Measurements from ENCODE around the gene NCK2.

NCK2 gene

DNA sequence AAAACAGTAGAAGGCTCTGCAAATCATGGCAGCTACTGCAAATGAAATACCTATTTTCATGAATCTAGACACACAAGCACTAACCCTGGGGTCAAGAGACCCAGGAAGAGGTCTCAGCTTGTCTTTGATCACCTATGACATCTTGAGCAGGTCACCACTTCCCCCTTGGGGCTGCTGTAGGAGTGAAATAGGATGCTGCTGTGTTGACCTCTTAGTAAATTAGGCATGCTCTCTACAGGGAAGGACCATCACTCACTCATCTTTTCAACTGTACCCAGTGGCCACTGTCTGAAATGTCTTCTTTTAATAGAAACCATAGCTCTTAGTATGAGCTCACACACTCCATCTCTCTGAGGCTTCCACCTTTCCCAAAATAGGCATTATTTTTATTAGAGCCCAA lies 83.8 kb downstream of the NCK2 start:
- no peak overlapping the region for H3K9ac ChIP-seq (ENCODE audit: low read depth, low read length)
- H3K4me1 ChIP-seq (ENCODE audit: control insufficient read depth, insufficient read depth, low read length), result peaks cover 11% of the 10 kb centered on the region
- H3K4me2 ChIP-seq (ENCODE audit: low read length), result no peak overlapping the region
- no peaks in the 10 kb centered on the region for H3K9me3 ChIP-seq (replicated peaks; ENCODE audit: low read length)
- no peaks in the 10 kb centered on the region for H3K36me3 ChIP-seq (ENCODE audit: insufficient read depth, low read length)
- H3K4me3 ChIP-seq (ENCODE audit: low read length), result no peak overlapping the region
- no peaks in the 10 kb centered on the region for H3K27me3 ChIP-seq (ENCODE audit: control insufficient read depth, insufficient read depth, low read length)

DNA sequence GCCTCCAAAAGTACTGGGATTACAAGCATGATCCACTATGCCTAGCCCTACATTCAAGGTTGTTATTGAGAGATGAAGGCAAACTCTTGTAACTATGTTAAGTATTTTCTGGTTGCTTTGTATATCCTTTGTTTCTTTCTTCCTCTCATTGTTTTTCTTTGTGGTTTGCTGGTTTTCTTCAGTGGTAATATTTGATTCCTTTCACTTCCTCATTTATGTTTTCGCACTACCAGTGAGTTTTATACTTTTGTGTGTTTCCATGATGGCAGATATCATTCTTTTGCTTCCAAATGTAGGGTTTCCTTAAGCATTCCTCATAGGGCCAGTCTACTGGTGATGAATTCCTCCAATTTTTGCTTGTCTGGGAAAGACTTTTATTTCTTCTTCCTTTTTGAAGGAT lies 90.2 kb downstream of the NCK2 start:
- no peak overlapping the region for H3K4me3 ChIP-seq (ENCODE audit: low read length)

DNA sequence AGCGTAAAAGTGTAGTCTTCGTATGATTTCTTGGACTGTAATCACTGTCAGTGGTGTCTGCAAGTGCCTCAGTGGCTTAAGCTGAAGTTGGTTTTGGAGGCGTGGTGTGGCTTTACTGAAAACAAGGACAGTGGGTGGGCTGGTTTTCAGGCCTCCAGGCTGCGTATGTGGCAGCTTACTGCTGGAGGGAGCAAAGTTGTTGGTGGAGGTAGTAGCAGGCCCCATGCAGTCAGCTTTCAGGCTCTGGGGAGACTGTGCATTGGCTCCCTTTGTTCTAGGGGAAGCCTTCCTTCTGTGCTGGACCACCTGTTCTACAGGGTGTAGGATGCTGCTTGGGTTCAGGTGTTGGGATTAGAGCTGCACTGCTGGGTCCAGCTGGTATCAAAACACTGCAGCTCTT lies 91.6 kb downstream of the NCK2 start:
- Histone ChIP-seq H3K27me3 (ENCODE audit: control insufficient read depth, insufficient read depth, low read length) (no peaks in the 10 kb centered on the region), H3K4me3 (ENCODE audit: low read length) (no peak overlapping the region), H3K4me1 (ENCODE audit: control insufficient read depth, insufficient read depth, low read length) (no peaks in the 10 kb centered on the region), H3K36me3 (ENCODE audit: insufficient read depth, low read length) (no peaks in the 10 kb centered on the region), H3K4me2 (ENCODE audit: low read length) (no peak overlapping the region), H3K9ac (ENCODE audit: low read depth, low read length) (no peak overlapping the region), H3K9me3 (replicated peaks; ENCODE audit: low read length) (no peaks in the 10 kb centered on the region)

More for the DNA sequence above, 90.2 kb downstream of the NCK2 start:
- Histone ChIP-seq H3K4me2 (ENCODE audit: low read length) (no peak overlapping the region), H3K36me3 (ENCODE audit: insufficient read depth, low read length) (no peaks in the 10 kb centered on the region), H3K9ac (ENCODE audit: low read depth, low read length) (no peak overlapping the region), H3K4me1 (ENCODE audit: control insufficient read depth, insufficient read depth, low read length) (no peaks in the 10 kb centered on the region), H3K9me3 (replicated peaks; ENCODE audit: low read length) (no peaks in the 10 kb centered on the region), H3K27me3 (ENCODE audit: control insufficient read depth, insufficient read depth, low read length) (no peaks in the 10 kb centered on the region)

DNA sequence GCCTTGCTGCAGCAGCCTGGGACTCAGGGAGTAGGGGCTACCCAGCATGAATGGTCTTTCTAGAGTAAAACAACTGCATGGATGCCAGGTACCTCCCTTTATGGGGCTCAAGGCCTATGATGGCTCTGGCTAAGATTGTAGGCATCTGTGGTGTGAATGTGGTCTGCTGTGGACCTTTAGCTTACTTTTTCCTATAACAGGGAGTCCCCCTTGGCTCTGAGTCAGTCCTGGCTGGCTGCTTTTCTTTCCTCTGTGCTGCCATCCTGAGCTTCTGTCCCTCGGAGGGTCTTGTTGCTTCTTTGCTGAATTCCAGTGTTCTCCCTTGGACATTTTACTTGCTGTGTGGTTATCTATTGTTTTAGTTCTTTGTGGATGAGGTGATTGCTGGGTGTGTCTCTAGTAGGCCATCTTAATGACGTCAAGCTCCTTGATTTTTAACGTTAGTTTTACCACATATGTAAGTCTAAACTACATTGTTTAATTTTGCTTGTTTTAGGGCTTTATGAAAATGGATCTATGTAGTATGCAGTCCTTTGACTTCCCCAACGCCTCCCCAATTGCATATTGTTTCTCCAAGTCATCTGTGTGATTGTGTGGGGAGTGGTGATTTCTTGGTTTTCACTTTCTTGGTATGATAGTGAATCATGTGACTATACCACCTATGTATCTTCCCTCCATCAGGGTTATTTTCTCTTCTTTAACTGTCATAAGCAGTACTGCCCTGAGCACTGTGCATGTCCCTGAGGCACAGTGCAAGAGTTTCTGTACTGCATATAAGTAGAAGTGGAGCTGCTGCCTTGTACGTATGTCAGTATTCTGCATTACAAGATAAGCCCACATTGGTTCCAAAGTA lies 92.4 kb downstream of the NCK2 start:
- H3K4me1 ChIP-seq (ENCODE audit: control insufficient read depth, insufficient read depth, low read length), result no peaks in the 10 kb centered on the region
- H3K4me2 ChIP-seq (ENCODE audit: low read length), result no peak overlapping the region
- H3K9me3 ChIP-seq (replicated peaks; ENCODE audit: low read length), result no peaks in the 10 kb centered on the region
- no peaks in the 10 kb centered on the region for H3K27me3 ChIP-seq (ENCODE audit: control insufficient read depth, insufficient read depth, low read length)
- no peak overlapping the region for H3K9ac ChIP-seq (ENCODE audit: low read depth, low read length)
- no peaks in the 10 kb centered on the region for H3K36me3 ChIP-seq (ENCODE audit: insufficient read depth, low read length)
- H3K4me3 ChIP-seq (ENCODE audit: low read length), result no peak overlapping the region

DNA sequence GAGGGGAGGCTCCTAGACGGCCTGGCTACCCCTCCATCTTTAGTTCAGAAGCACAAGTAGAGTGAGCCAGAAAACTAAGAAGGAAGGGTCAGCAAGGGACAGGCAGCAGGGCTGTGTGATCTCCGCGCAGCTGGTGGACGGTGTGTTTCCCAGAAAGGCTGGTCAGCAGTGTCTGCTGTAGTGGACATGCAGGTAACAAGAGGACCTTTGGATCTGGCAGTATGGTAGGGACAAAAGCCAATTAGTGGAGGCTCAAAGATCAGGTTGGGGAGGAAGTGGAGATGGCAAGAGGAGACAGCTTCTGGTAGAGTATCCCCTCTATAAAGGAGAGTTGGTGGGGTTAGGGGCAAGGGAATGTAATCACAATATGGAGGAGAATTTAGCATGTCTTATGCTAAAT lies 95.1 kb downstream of the NCK2 start:
- no peaks in the 10 kb centered on the region for H3K4me1 ChIP-seq (ENCODE audit: control insufficient read depth, insufficient read depth, low read length)
- H3K36me3 ChIP-seq (ENCODE audit: insufficient read depth, low read length), result no peaks in the 10 kb centered on the region
- H3K4me2 ChIP-seq (ENCODE audit: low read length), result no peak overlapping the region
- H3K27me3 ChIP-seq (ENCODE audit: control insufficient read depth, insufficient read depth, low read length), result no peaks in the 10 kb centered on the region
- H3K4me3 ChIP-seq (ENCODE audit: low read length), result no peak overlapping the region
- H3K9ac ChIP-seq (ENCODE audit: low read depth, low read length), result no peak overlapping the region
- H3K9me3 ChIP-seq (replicated peaks; ENCODE audit: low read length), result no peaks in the 10 kb centered on the region

DNA sequence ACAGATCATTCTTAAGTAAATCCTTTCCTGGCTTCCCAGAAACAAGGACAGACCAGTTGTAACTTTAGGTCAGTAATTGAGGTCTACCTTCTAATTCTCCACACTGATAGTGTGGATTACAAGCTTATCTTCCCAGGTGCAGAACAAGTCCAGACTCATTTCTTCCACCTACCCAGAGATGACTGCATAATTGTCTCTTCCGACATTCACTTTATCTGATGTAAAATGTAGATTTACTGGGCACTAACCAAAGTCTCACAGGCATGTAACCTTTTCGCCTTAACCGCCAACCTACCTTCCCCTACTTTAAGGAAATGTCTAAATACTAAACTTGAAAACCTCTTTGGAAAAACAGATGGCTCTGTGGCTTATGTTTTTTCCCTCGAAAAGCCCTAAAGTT lies 96.2 kb downstream of the NCK2 start:
- no peak overlapping the region for H3K4me2 ChIP-seq (ENCODE audit: low read length)
- H3K4me1 ChIP-seq (ENCODE audit: control insufficient read depth, insufficient read depth, low read length), result no peaks in the 10 kb centered on the region
- no peaks in the 10 kb centered on the region for H3K36me3 ChIP-seq (ENCODE audit: insufficient read depth, low read length)
- no peak overlapping the region for H3K4me3 ChIP-seq (ENCODE audit: low read length)
- H3K9me3 ChIP-seq (replicated peaks; ENCODE audit: low read length), result no peaks in the 10 kb centered on the region
- no peak overlapping the region for H3K9ac ChIP-seq (ENCODE audit: low read depth, low read length)
- H3K27me3 ChIP-seq (ENCODE audit: control insufficient read depth, insufficient read depth, low read length), result no peaks in the 10 kb centered on the region

DNA sequence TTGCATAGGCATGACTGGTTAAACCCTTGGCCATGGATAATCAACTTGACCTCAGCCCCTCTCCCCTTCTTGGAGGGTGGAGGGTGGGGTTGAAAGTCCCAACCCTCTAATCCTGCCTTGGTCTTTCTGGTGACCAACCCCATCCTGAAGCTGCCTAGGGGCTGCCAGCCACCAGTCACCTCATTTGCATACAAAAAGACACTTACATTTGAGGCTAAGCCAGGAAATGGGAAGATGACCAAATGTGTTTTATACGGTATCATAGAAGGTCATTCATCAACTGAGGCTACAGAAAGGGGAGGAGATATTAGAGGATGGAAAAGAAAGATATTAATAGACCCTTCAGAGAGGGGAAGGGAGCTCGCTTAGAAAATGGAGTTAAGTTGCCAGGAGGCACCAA lies 96.8 kb downstream of the NCK2 start:
- Histone ChIP-seq H3K36me3 (ENCODE audit: insufficient read depth, low read length) (no peaks in the 10 kb centered on the region), H3K4me1 (ENCODE audit: control insufficient read depth, insufficient read depth, low read length) (no peaks in the 10 kb centered on the region), H3K9me3 (replicated peaks; ENCODE audit: low read length) (no peaks in the 10 kb centered on the region), H3K4me2 (ENCODE audit: low read length) (no peak overlapping the region), H3K9ac (ENCODE audit: low read depth, low read length) (no peak overlapping the region), H3K4me3 (ENCODE audit: low read length) (no peak overlapping the region), H3K27me3 (ENCODE audit: control insufficient read depth, insufficient read depth, low read length) (no peaks in the 10 kb centered on the region)

DNA sequence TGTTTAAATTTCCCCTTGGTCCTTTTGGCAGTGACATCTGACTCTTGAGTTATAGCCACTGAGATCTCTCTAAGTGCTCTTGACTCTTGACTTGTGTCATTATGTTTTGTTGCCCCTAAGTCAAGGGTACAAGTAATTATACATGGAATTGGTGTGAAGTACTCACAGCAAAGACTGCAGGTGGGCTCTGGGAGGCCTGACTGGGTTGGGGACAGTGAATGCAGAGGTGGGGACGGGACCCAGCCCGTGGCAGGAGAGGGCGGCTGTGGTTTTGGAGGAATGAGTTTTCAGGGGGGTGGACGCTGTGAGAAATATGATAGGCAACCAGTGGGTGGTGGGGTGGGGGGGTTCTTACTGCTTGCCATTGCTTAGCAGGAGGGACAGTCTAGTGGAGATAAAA lies 97.8 kb downstream of the NCK2 start:
- Histone ChIP-seq H3K4me2 (ENCODE audit: low read length) (no peak overlapping the region), H3K9me3 (replicated peaks; ENCODE audit: low read length) (no peaks in the 10 kb centered on the region), H3K4me3 (ENCODE audit: low read length) (no peak overlapping the region), H3K4me1 (ENCODE audit: control insufficient read depth, insufficient read depth, low read length) (no peaks in the 10 kb centered on the region), H3K27me3 (ENCODE audit: control insufficient read depth, insufficient read depth, low read length) (no peaks in the 10 kb centered on the region), H3K36me3 (ENCODE audit: insufficient read depth, low read length) (no peaks in the 10 kb centered on the region), H3K9ac (ENCODE audit: low read depth, low read length) (no peak overlapping the region)

DNA sequence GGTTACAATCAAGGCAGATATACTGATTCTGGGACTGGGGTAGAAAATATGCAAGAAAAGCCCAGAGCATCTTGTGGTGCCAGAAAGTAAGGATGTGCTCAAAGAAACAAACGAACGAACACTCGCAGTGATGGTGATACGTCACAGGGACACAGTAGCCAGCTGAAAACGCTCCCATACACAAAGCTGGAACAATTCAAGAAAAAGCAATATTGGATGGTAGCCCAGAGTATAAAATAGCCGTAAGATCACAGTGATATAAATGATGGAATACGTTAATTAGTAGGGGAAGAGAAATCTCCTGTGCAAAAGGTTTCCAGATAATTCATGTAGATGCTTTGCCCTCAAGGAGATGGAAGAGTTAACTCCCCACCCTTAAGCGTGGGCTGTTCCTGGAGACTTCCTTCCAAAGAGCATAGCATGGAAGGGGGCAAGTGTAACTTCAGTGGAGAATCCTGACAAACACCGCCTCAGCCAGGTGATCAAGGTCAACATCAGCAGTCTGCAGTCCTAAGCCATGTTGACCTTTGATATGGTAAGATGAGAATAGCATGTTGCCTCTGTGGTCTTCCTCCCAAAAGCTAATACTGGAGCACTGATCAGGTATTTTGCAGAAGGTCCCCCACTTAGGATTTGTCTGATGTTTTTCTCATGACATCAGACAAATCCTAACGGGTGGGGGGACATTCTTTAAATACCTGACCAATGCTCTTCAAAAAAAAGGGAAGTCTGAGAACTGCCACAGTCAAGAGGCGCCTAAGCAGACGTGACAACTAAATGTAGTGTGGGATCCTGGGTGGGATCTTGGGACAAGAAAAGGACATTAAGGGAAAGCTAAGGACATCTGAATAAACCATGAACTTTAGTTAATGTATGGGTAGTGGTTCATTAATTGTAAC lies 99.0 kb downstream of the NCK2 start:
- H3K27me3 ChIP-seq (ENCODE audit: control insufficient read depth, insufficient read depth, low read length), result no peaks in the 10 kb centered on the region
- H3K4me1 ChIP-seq (ENCODE audit: control insufficient read depth, insufficient read depth, low read length), result no peaks in the 10 kb centered on the region
- H3K4me3 ChIP-seq (ENCODE audit: low read length), result no peak overlapping the region
- H3K36me3 ChIP-seq (ENCODE audit: insufficient read depth, low read length), result no peaks in the 10 kb centered on the region
- no peak overlapping the region for H3K4me2 ChIP-seq (ENCODE audit: low read length)
- no peaks in the 10 kb centered on the region for H3K9me3 ChIP-seq (replicated peaks; ENCODE audit: low read length)
- H3K9ac ChIP-seq (ENCODE audit: low read depth, low read length), result no peak overlapping the region

DNA sequence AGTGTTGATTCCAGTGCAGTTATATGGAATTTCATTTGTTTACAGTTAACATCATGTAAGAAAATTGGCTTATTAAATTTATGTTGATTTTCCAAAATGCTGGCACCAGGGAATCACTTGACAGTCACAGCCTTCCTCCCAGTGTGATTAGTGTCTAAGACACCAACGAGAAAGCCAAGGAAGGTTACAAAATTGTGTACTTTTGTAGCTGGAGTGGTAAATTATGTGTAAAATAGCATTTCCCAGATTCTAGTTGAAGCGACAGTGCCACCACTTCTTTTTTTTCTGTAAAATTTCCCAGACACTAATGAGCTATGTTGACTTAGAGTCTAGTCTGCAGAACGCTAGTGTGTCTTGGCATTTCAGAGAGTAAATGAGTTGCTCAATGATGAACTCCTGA lies 101.3 kb downstream of the NCK2 start:
- no peak overlapping the region for H3K4me2 ChIP-seq (ENCODE audit: low read length)
- H3K9ac ChIP-seq (ENCODE audit: low read depth, low read length), result no peak overlapping the region
- no peaks in the 10 kb centered on the region for H3K9me3 ChIP-seq (replicated peaks; ENCODE audit: low read length)
- H3K36me3 ChIP-seq (ENCODE audit: insufficient read depth, low read length), result no peaks in the 10 kb centered on the region
- no peaks in the 10 kb centered on the region for H3K4me1 ChIP-seq (ENCODE audit: control insufficient read depth, insufficient read depth, low read length)
- H3K4me3 ChIP-seq (ENCODE audit: low read length), result no peak overlapping the region
- no peaks in the 10 kb centered on the region for H3K27me3 ChIP-seq (ENCODE audit: control insufficient read depth, insufficient read depth, low read length)

DNA sequence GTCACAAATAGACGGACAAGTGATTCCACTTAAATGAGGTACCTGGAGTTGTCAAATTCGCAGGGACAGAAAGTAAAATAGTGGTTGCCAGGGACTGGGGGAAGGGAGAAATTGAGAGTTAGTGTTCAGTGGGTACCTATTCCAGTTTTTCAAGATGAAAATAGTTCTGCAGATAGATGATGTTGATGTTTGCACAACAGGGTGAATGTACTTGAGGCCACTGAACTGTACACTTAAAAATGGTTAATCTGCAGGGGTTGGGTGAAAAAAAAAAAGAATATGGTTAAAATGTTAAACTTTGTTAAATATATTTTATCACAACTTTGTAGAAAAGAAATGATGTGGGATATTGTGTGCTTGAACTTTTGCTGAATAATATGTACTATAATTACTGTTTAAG lies 102.3 kb downstream of the NCK2 start:
- H3K4me3 ChIP-seq (ENCODE audit: low read length), result no peak overlapping the region
- H3K4me1 ChIP-seq (ENCODE audit: control insufficient read depth, insufficient read depth, low read length), result no peaks in the 10 kb centered on the region
- H3K4me2 ChIP-seq (ENCODE audit: low read length), result no peak overlapping the region
- no peaks in the 10 kb centered on the region for H3K27me3 ChIP-seq (ENCODE audit: control insufficient read depth, insufficient read depth, low read length)
- H3K9me3 ChIP-seq (replicated peaks; ENCODE audit: low read length), result no peaks in the 10 kb centered on the region
- no peaks in the 10 kb centered on the region for H3K36me3 ChIP-seq (ENCODE audit: insufficient read depth, low read length)
- no peak overlapping the region for H3K9ac ChIP-seq (ENCODE audit: low read depth, low read length)

All from skeletal muscle satellite cell (primary cell).